GM10847 (cell line): ENCODE data around the gene HSFX4.
"Not testable (repeated sequence)": the region's sequence is repeated elsewhere in the genome, so short reads cannot be mapped to it uniquely, and the experiment has no call there.

Experiments
- POLR2A ChIP-seq: IDR thresholded peaks from 2 replicates; pipeline ENCODE4 v1.6.1; 2011; ENCODE audit not compliant: insufficient read length; ENCODE audit errors: extremely low read depth

The HSFX4 gene

GRCh38 chrX:149929400-149929799 lies at the start of gene HSFX4:
HSFX4 (plus strand) TSS chrX:149929573; CDS start chrX:149929645, 72 bp downstream.
- TF ChIP-seq POLR2A = not testable (repeated sequence)

- no peak for TF ChIP-seq POLR2A
These were observed 48.2 kb upstream of the HSFX4 start, which contains the start of gene MAGEA8 for GRCh38 chrX:149881081-149881711. MAGEA8 (plus strand) TSS chrX:149881183; CDS start chrX:149884273, 3,090 bp downstream.

- no peak for TF ChIP-seq POLR2A
These were observed 30.8 kb upstream of the HSFX4 start for GRCh38 chrX:149898554-149898953.

GRCh38 chrX:149903889-149904748 lies 25.3 kb upstream of the HSFX4 start:
- no peak for TF ChIP-seq POLR2A

- TF ChIP-seq POLR2A = no peak
These were observed 21.1 kb upstream of the HSFX4 start for GRCh38 chrX:149908308-149908707.

- TF ChIP-seq POLR2A = no peak
These were observed 20.6 kb upstream of the HSFX4 start for GRCh38 chrX:149908727-149909126.

GRCh38 chrX:149909324-149910177 lies 19.8 kb upstream of the HSFX4 start:
- TF ChIP-seq POLR2A = no peak

- TF ChIP-seq POLR2A = no peak
These were observed 19.1 kb upstream of the HSFX4 start for GRCh38 chrX:149910178-149910695.

- TF ChIP-seq POLR2A = no peak
These were observed 12.5 kb upstream of the HSFX4 start for GRCh38 chrX:149916745-149917392.

- TF ChIP-seq POLR2A = no peak
These were observed 8.6 kb downstream of the HSFX4 start for GRCh38 chrX:149937871-149938426.

GRCh38 chrX:149938427-149938880 lies 9.1 kb downstream of the HSFX4 start, which contains the start of gene EOLA2:
EOLA2 (minus strand) TSS chrX:149938491; CDS start chrX:149933874, 4,617 bp downstream.
- TF ChIP-seq POLR2A = peak; percentile 62

- no peak for TF ChIP-seq POLR2A
These were observed 9.7 kb downstream of the HSFX4 start for GRCh38 chrX:149938881-149939654.

GRCh38 chrX:149939655-149939904 lies 10.2 kb downstream of the HSFX4 start:
- TF ChIP-seq POLR2A = no peak

- TF ChIP-seq POLR2A = peak; percentile 13
These were observed 10.7 kb downstream of the HSFX4 start for GRCh38 chrX:149939905-149940673.
